Transverse colon (tissue), 4 donors: Measurements from ENCODE around the gene ASB4. TPM values are rescaled to one million over a fixed set of nuclear protein-coding genes. Genes with fewer than 3 reads are reported as not detected.
"Not testable (repeated sequence)": the region's sequence is repeated elsewhere in the genome, so short reads cannot be mapped to it uniquely, and the experiment has no call there.

Experiments used
- DNase-seq: peaks from one replicate; pipeline ENCODE4 v3.0.0-alpha.2; 2019
- H3K27ac ChIP-seq, 4 donors: fragments of 200-600 bp; sonication (generic); 2 replicates each; pipeline ENCODE4 v1.5.1; 2016 to 2018; ENCODE audit warnings: inconsistent platforms in 4 of 4
- H3K27me3 ChIP-seq: fragments of 200-600 bp; sonication (generic); 2 replicates; pipeline ENCODE4 v1.5.1; 2017; ENCODE audit warnings: inconsistent platforms
- H3K36me3 ChIP-seq, 4 donors: fragments of 200-600 bp; sonication (generic); 2 replicates each; pipeline ENCODE4 v1.5.1; 2017 to 2019; ENCODE audit warnings: inconsistent platforms in 4 of 4
- H3K4me1 ChIP-seq, 4 donors: fragments of 200-600 bp; sonication (generic); 2 replicates each; pipeline ENCODE4 v1.5.1; 2017 to 2020; ENCODE audit warnings: inconsistent platforms in 4 of 4
- H3K4me3 ChIP-seq, 4 donors: fragments of 200-600 bp; sonication (generic); 1 replicate in 1 of 4; 2 replicates in 3 of 4; pipeline versions ENCODE4 v1.5.1 to v1.6.1; 2017 to 2019; ENCODE audit warnings: inconsistent platforms in 4 of 4
- H3K9me3 ChIP-seq, 2 donors: fragments of 200-600 bp; sonication (generic); 2 replicates each; pipeline ENCODE4 v1.5.1; 2017 to 2019; ENCODE audit warnings: inconsistent platforms in 2 of 2
- EP300 ChIP-seq: sonication (generic); formaldehyde crosslinking; IDR thresholded peaks from one replicate; pipeline ENCODE4 v1.6.1; 2017; ENCODE audit warnings: antibody characterized with exemption, low read depth
- POLR2A ChIP-seq: fragments of 450-650 bp; IDR thresholded peaks from one replicate; pipeline ENCODE4 v1.6.1; 2016; ENCODE audit warnings: antibody characterized with exemption, mild to moderate bottlenecking, moderate library complexity
- POLR2AphosphoS5 ChIP-seq, 3 donors: sonication (generic); formaldehyde crosslinking; IDR thresholded peaks; one replicate each; pipeline ENCODE4 v1.6.1; 2016; ENCODE audit warnings: antibody characterized with exemption in 3 of 3
- WGBS, 2 donors: methylation state at CpG; one replicate each; pipeline ENCODE4 v1.1.5; 2018; ENCODE audit warnings: low coverage in 1 of 2; 5-methylcytosine and 5-hydroxymethylcytosine counted together
- in situ Hi-C, 4 donors: fragments of 200-750 bp; cut with MboI; loops; one replicate each; pipeline versions ENCODE4 v1.15.0 to v1.15.1; 2017; ENCODE audit warnings: low sequenced_read_pairs in 3 of 4, low pct_ligation_motif_present in 1 of 4, low pct_unique_long_range_greater_than_20kb in 1 of 4
- intact Hi-C: fragments of 100-400 bp; cut with DNase I; formaldehyde crosslinking; loops from one replicate; pipeline ENCODE4 v1.15.1; 2023; ENCODE audit warnings: low total_unique reads
- total RNA-seq, 4 donors: library from RNA; depleted of rRNA; stranded (reverse); fragments of >200 nt; gene quantifications; one replicate each; pipeline ENCODE4 v1.1.0, GENCODE V29; 2016
- TF ChIP-seq, protein P1 (sequence below), 5 experiments: fragments of 200-600 bp in 3 of 5; fragments of 450-650 bp in 2 of 5; sonication (generic) in 3 of 5; IDR thresholded peaks; 1 replicate in 2 of 5; 2 replicates in 3 of 5; pipeline ENCODE4 v1.5.1; 2016 to 2017; ENCODE audit warnings: antibody characterized with exemption in 5 of 5, inconsistent platforms in 3 of 5, mild to moderate bottlenecking in 2 of 5, moderate library complexity in 1 of 5

ASB4 gene
- total RNA-seq, 4 donors from 2014 or later, result not detected

DNA sequence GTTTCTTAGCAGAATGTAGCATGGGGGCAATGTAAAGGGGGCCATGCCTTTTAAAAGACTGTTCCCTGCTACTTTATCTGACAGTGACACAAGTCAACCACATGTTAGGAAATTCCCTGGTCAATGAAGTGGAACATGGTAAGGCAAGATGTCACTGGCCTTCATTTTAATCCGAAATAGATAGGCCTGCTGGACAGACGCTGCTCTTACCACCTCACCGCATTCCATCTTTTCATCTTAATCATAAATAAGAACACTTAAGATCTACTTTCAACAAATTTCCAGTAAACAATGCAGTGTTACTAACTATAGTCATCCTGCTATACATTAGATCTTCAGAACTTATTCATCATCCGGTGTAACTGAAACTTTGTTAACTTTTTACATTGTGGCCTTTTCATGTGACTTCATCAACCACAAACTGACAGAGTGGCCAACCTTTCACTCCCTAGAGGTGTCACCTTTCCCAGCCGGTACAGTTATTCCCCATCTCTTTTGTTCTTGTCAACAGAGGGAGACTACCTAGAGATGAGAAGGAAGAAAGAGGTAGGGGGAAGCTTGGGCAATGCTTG is 15.6 kb downstream of the ASB4 start:
- Histone ChIP-seq H3K4me1 (no peaks in the 10 kb centered on the region), H3K4me3 (no peak overlapping the region), H3K9me3 (no peaks in the 10 kb centered on the region), H3K27me3 (no peaks in the 10 kb centered on the region), H3K27ac (no peak overlapping the region), H3K36me3 (no peaks in the 10 kb centered on the region)
- TF ChIP-seq, protein P1, sequence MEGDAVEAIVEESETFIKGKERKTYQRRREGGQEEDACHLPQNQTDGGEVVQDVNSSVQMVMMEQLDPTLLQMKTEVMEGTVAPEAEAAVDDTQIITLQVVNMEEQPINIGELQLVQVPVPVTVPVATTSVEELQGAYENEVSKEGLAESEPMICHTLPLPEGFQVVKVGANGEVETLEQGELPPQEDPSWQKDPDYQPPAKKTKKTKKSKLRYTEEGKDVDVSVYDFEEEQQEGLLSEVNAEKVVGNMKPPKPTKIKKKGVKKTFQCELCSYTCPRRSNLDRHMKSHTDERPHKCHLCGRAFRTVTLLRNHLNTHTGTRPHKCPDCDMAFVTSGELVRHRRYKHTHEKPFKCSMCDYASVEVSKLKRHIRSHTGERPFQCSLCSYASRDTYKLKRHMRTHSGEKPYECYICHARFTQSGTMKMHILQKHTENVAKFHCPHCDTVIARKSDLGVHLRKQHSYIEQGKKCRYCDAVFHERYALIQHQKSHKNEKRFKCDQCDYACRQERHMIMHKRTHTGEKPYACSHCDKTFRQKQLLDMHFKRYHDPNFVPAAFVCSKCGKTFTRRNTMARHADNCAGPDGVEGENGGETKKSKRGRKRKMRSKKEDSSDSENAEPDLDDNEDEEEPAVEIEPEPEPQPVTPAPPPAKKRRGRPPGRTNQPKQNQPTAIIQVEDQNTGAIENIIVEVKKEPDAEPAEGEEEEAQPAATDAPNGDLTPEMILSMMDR (IDR thresholded peaks at IDR 0.05), result no peak
- TF ChIP-seq POLR2AphosphoS5 (IDR thresholded peaks at IDR 0.05), result no peak
- no peak for TF ChIP-seq POLR2A
- TF ChIP-seq EP300, result no peak
- 68 to 72% methylated on average over 5 of the region's 5 CpGs for WGBS, 2 donors
- in situ Hi-C loops, result loop anchor here in 1 of 4 donors (10.0 kb wide), 1 partner anchor 193 kb away; no protein-coding TSS in a partner anchor
- intact Hi-C loops, result no loop called here
- DNase-seq, result no peak

DNA sequence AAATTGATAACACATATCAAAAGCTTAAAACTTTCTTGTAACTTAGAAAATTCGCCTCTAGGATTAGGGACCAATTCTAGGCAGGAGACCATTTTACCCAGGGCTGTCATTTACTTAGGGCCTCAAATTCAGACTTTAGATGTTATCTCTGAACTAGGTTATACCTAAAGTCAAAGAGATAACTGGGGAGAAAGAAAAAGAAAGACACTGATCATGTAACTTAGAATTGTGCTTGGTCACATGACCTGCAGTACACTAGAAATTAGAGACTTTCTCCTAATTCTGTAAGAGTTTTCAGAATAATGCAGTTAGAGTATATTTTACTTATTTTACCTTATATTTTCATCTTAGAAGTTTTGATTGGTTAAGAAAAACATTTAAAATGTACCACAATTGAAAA is 16.7 kb downstream of the ASB4 start:
- Histone ChIP-seq H3K36me3 (no peaks in the 10 kb centered on the region), H3K4me3 (no peak overlapping the region), H3K9me3 (no peaks in the 10 kb centered on the region), H3K4me1 (no peaks in the 10 kb centered on the region), H3K27me3 (no peaks in the 10 kb centered on the region), H3K27ac (no peak overlapping the region)
- WGBS, 2 donors, result 80 to 92% methylated on average over 1 of the region's 1 CpG
- no peak for TF ChIP-seq POLR2A
- TF ChIP-seq POLR2AphosphoS5 (IDR thresholded peaks at IDR 0.05), result no peak
- TF ChIP-seq, protein P1 (IDR thresholded peaks at IDR 0.05), result no peak
- TF ChIP-seq EP300, result no peak
- intact Hi-C loops, result no loop called here
- in situ Hi-C loops, result loop anchor here in 1 of 4 donors (10.0 kb wide), 1 partner anchor 192 kb away; no protein-coding TSS in a partner anchor
- no peak for DNase-seq

DNA sequence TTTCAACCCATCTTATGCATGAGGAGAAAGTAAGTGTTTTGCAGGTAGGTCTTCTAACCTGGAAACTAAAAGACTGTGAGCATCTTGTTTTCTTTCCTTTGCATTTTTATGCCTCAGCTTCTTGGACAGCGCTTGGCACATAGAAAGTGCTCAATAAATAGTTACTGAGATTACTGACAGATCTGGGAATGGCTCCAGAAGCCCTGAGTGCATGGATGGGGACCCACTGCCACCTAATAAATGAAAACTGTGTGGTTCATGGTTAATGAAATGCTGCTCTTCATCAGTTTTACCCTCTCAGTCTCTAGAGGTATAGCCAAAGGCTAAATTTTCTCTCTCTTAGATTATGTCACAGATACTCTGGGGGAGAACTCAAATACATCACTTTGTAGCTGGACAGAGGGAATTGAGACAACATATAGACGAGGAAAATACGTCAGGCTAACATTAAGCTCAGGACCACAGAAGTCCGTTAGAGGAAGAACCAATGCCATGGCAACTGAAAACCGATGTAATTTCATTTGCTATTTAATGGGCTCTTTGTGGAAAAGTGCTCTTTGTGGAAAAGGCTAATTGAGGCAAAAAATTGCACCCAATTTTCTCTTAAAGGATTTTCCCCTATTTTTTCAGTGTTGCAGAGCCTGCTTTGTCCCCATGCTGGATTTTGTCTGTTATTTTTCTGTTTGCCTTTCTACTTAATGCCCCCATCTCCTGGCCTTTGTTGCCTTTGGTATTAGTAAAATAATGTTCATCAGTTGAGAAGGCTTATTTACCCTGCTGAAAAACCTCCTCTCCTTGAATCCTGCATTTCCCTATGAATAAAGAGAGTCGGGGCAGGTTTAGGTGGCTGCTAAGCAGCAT is 17.8 kb downstream of the ASB4 start:
- TF ChIP-seq, protein P1 (IDR thresholded peaks at IDR 0.05), result no peak
- TF ChIP-seq POLR2AphosphoS5 (IDR thresholded peaks at IDR 0.05) (no peak), POLR2A (no peak), EP300 (no peak)
- in situ Hi-C loops (loop anchor here in 1 of 4 donors (10.0 kb wide), 1 partner anchor 191 kb away; no protein-coding TSS in a partner anchor), intact Hi-C loops (no loop called here)
- H3K9me3 ChIP-seq, result no peaks in the 10 kb centered on the region
- no peak overlapping the region for H3K4me3 ChIP-seq
- H3K27ac ChIP-seq, result no peak overlapping the region
- no peaks in the 10 kb centered on the region for H3K4me1 ChIP-seq
- H3K36me3 ChIP-seq, result no peaks in the 10 kb centered on the region
- DNase-seq, result no peak
- WGBS, 2 donors, result 80 to 84% methylated on average over 6 of the region's 6 CpGs
- H3K27me3 ChIP-seq, result peaks cover 3% of the 10 kb centered on the region

DNA sequence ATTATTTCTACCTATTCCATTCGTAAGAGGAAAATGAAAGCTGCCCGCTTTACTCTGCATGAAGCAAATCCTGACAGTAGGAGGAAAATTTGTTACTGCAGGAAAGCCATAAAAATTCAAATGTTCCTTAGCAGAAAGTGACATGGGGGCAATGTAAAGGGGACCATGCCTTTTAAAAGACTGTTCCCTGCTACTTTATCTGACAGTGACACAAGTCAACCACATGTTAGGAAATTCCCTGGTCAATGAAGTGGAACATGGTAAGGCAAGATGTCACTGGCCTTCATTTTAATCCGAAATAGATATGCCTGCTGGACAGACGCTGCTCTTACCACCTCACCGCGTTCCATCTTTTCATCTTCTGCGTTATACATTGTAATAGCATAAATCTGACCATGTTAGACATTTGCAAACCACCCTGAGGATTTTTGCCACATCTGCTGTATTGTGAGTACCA is 18.4 kb downstream of the ASB4 start:
- 93 to 94% methylated on average over 7 of the region's 7 CpGs for WGBS, 2 donors
- H3K27ac ChIP-seq, H3K4me1 ChIP-seq, H3K4me3 ChIP-seq, H3K36me3 ChIP-seq, H3K27me3 ChIP-seq, H3K9me3 ChIP-seq, DNase-seq, intact Hi-C loops: not testable (repeated sequence)
- in situ Hi-C loops, result loop anchor here in 1 of 4 donors (10.0 kb wide), 1 partner anchor 191 kb away; no protein-coding TSS in a partner anchor
